ENCODE results near the gene PTPRO. TPM values are rescaled to one million over a fixed set of nuclear protein-coding genes. Genes with fewer than 3 reads are reported as not detected.

The PTPRO gene
- total RNA-seq, 4 donors from 2014 or later: 0.10 to 1.1 (median 0.32) TPM

DNA sequence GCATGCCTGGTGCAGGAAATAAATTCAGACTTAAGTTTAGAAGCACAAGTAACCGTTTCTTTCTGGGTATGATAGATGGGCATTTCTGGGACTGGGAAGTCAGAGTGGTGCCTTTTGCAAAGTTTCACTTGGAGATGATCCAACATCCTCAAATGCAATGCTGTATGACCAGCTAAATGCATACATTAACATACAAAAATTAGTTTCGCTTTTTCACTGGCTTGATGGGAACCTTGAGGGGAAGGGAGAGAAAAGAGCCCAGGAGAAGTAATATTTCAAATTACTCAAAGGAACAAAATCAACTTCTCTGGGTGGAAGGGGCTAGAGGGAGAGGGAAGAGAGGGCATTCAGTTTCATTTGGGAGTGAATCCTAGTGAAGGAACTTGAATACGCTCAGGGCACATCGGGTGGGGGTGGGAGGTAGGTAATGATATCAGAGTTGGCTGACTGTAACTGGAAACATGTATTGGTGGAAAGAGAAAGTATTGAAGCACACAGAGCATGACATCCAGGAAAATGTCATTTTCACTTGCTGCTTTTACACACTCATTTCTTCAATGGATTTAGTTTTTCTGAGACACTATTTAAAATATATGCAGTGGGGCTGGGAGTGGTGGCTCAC, 175.5 kb downstream of the PTPRO start:
- intact Hi-C loops (cut with DNase I): no loop called here
- TF ChIP-seq CTCF (IDR thresholded peaks at IDR 0.05) (no peak), POLR2A (IDR thresholded peaks at IDR 0.05) (no peak)
- WGBS, 2 donors: 63 to 71% methylated on average over 4 of the region's 4 CpGs
- H3K27ac ChIP-seq: no peak overlapping the region
- no peak for DNase-seq
- H3K4me1 ChIP-seq: no peaks in the 10 kb centered on the region
- no peak overlapping the region for H3K4me3 ChIP-seq (replicated peaks in 1 of 3)
- H3K9me3 ChIP-seq: no peaks in the 10 kb centered on the region
- no peaks in the 10 kb centered on the region for H3K36me3 ChIP-seq
- H3K27me3 ChIP-seq: no peaks in the 10 kb centered on the region

DNA sequence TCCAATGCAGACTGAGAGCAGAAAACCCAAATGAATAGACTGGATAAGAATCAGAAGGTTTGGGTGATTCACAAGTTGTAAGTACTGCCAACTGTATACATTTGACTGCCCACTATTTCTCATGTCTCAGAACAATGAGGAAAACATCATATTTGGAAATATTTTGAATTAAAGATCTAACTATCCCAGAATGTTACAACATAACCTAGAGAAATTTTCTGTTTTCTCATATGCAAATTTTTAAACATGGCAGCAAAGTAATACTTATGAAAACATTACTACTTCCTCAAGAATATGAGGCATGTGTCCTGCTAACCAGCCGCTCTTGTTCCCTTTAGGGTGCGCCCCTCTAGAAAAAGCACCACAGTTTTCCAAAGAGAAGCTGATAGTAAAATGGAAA, 179.9 kb downstream of the PTPRO start:
- no peak for DNase-seq
- H3K27ac ChIP-seq: no peak overlapping the region
- no peaks in the 10 kb centered on the region for H3K36me3 ChIP-seq
- WGBS, 2 donors: 43 to 46% methylated on average over 2 of the region's 2 CpGs
- intact Hi-C loops (cut with DNase I): no loop called here
- no peak overlapping the region for H3K4me3 ChIP-seq (replicated peaks in 1 of 3)
- H3K4me1 ChIP-seq: no peaks in the 10 kb centered on the region
- no peak for TF ChIP-seq CTCF (IDR thresholded peaks at IDR 0.05)
- TF ChIP-seq POLR2A (IDR thresholded peaks at IDR 0.05): no peak
- H3K27me3 ChIP-seq: no peaks in the 10 kb centered on the region
- no peaks in the 10 kb centered on the region for H3K9me3 ChIP-seq

- Histone ChIP-seq H3K27me3 (no peaks in the 10 kb centered on the region), H3K4me3 (replicated peaks in 1 of 3) (no peak overlapping the region), H3K4me1 (no peaks in the 10 kb centered on the region), H3K36me3 (no peaks in the 10 kb centered on the region), H3K9me3 (no peaks in the 10 kb centered on the region), H3K27ac (no peak overlapping the region)
- intact Hi-C loops (cut with DNase I): no loop called here
- 84 to 89% methylated on average over 4 of the region's 4 CpGs for WGBS, 2 donors
- no peak for TF ChIP-seq POLR2A (IDR thresholded peaks at IDR 0.05)
- no peak for TF ChIP-seq CTCF (IDR thresholded peaks at IDR 0.05)
- no peak for DNase-seq
Observed at GRCh38 chr12:15505616-15506015, 183.3 kb downstream of the PTPRO start.

DNA sequence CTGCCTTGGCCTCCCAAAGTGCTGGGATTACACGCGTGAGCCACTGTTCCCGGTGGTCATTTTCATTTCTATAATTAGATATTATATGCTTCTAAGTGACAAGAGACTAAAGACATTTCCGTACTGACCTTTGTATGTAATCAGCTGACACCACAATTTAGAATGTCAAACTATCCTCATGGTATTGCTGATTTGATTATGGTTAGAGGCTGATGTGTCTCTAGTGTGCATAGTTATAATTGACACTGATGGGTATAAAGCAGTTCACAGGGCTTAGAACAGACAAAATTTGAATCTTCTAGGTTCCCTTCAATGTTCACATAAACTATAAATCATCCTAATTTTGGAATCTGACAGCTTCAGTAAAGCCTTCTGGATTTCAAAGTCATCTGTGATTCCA, 192.7 kb downstream of the PTPRO start:
- TF ChIP-seq CTCF (IDR thresholded peaks at IDR 0.05) (no peak), POLR2A (IDR thresholded peaks at IDR 0.05) (no peak)
- no peaks in the 10 kb centered on the region for H3K4me1 ChIP-seq
- WGBS, 2 donors: 67 to 69% methylated on average over 4 of the region's 4 CpGs
- H3K27ac ChIP-seq: no peak overlapping the region
- no peak for DNase-seq
- no peaks in the 10 kb centered on the region for H3K36me3 ChIP-seq
- no peak overlapping the region for H3K4me3 ChIP-seq (replicated peaks in 1 of 3)
- intact Hi-C loops (cut with DNase I): no loop called here
- no peaks in the 10 kb centered on the region for H3K9me3 ChIP-seq
- H3K27me3 ChIP-seq: no peaks in the 10 kb centered on the region

DNA sequence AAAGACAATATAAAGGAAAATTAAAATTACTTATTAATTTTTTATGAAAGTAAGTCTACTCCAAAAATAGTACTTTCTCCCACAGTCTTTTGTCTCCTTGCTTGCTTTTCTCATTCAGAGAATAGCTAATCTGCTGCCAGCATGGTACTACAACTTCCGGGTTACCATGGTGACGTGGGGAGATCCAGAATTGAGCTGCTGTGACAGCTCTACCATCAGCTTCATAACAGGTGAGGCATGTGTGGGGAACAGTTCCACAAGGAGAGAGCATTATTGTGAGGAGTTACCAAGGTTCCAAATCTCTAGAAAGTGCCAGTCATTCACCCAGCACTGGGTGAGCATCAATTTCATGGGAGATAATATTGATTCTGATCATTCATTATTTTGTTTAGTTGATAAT, 197.8 kb downstream of the PTPRO start:
- H3K27me3 ChIP-seq: no peaks in the 10 kb centered on the region
- WGBS, 2 donors: 71 to 78% methylated on average over 2 of the region's 2 CpGs
- intact Hi-C loops (cut with DNase I): no loop called here
- no peak overlapping the region for H3K4me3 ChIP-seq (replicated peaks in 1 of 3)
- H3K4me1 ChIP-seq: no peaks in the 10 kb centered on the region
- no peak overlapping the region for H3K27ac ChIP-seq
- TF ChIP-seq CTCF (IDR thresholded peaks at IDR 0.05) (no peak), POLR2A (IDR thresholded peaks at IDR 0.05) (no peak)
- H3K9me3 ChIP-seq: no peaks in the 10 kb centered on the region
- no peak for DNase-seq
- no peaks in the 10 kb centered on the region for H3K36me3 ChIP-seq
